Caco-2 (cell line): ENCODE results near the gene PARD3. TPM values are rescaled to one million over a fixed set of nuclear protein-coding genes. Genes with fewer than 3 reads are reported as not detected.

Source experiments
- BruUV-seq: library from RNA; stranded (reverse); fragments of 400-500 nt; replicated peaks from 2 replicates; lab custom pipeline; 2021; lab: Mats Ljungman, UMichigan
- CTCF ChIA-PET: fragments of 300-600 bp; sonication (Branson Sonifier 250); formaldehyde crosslinking; loops from one replicate; lab custom pipeline; 2022; ENCODE audit warnings: antibody characterized with exemption; lab: Charles Lee
- POLR2A ChIA-PET: fragments of 300-600 bp; sonication (Branson Sonifier 250); formaldehyde crosslinking; loops from one replicate; lab custom pipeline; 2022; ENCODE audit warnings: antibody characterized with exemption; lab: Charles Lee
- DNase-seq, 2 experiments: peaks; one replicate each; pipeline versions ENCODE4 v3.0.0 to v3.0.0-alpha.2; 2020 to 2022
- H3K27me3 ChIP-seq: replicated peaks from 2 replicates; pipeline ENCODE4 v1.6.0; 2011; ENCODE audit warnings: low read length; ENCODE audit not compliant: control insufficient read depth, insufficient read depth
- H3K36me3 ChIP-seq: 2 replicates; pipeline ENCODE4 v1.5.1; 2011; ENCODE audit warnings: low read length; ENCODE audit not compliant: control insufficient read depth, insufficient read depth
- H3K4me1 ChIP-seq: fragments of 250-450 bp; sonication (Bioruptor Pico); 2 replicates; pipeline ENCODE4 v1.5.1; 2020; ENCODE audit warnings: mild to moderate bottlenecking
- H3K4me3 ChIP-seq: 2 replicates; pipeline ENCODE4 v1.5.1; 2011; ENCODE audit warnings: low read depth, mild to moderate bottlenecking, control low read depth, low read length
- H3K9me3 ChIP-seq: fragments of 250-450 bp; sonication (Bioruptor Pico); 2 replicates; pipeline ENCODE4 v1.5.1; 2020; ENCODE audit warnings: mild to moderate bottlenecking, moderate library complexity
- H3K27ac Mint-ChIP-seq: one replicate; pipeline ENCODE4 v1.8.0; 2022; ENCODE audit warnings: mixed read lengths; ENCODE audit not compliant: unreplicated experiment
- H3K27me3 Mint-ChIP-seq: one replicate; pipeline ENCODE4 v1.8.0; 2022; ENCODE audit warnings: mixed read lengths; ENCODE audit not compliant: insufficient read depth, unreplicated experiment
- H3K36me3 Mint-ChIP-seq: one replicate; pipeline ENCODE4 v1.8.0; 2022; ENCODE audit warnings: mild to moderate bottlenecking, mixed read lengths; ENCODE audit not compliant: insufficient read depth, unreplicated experiment
- H3K4me1 Mint-ChIP-seq: one replicate; pipeline ENCODE4 v1.8.0; 2022; ENCODE audit warnings: low read depth, mixed read lengths; ENCODE audit not compliant: unreplicated experiment
- H3K4me3 Mint-ChIP-seq: one replicate; pipeline ENCODE4 v1.8.0; 2022; ENCODE audit warnings: mild to moderate bottlenecking, moderate library complexity, mixed read lengths; ENCODE audit not compliant: unreplicated experiment
- H3K9me3 Mint-ChIP-seq: one replicate; pipeline ENCODE4 v1.8.0; 2022; ENCODE audit warnings: mixed read lengths; ENCODE audit not compliant: unreplicated experiment
- intact Hi-C: fragments of 100-400 bp; cut with micrococcal nuclease; formaldehyde crosslinking; loops from one replicate; pipeline ENCODE4 v1.10.0; 2022; ENCODE audit not compliant: unreplicated experiment
- total RNA-seq: library from RNA; stranded (reverse); gene quantifications from 2 replicates; pipeline ENCODE4 v1.2.3, GENCODE V29; 2022
- TF ChIP-seq, protein P1 (sequence below), 2 experiments: fragments of 200-600 bp in 1 of 2; IDR thresholded peaks; 1 replicate in 1 of 2; 2 replicates in 1 of 2; pipeline versions ENCODE4 v1.5.1 to v1.8.0; 2011 to 2022; ENCODE audit warnings: antibody characterized with exemption in 1 of 2, control low read depth in 1 of 2, inconsistent platforms in 1 of 2, low read depth in 1 of 2, low read length in 1 of 2, mild to moderate bottlenecking in 1 of 2, moderate library complexity in 1 of 2; ENCODE audit not compliant: insufficient read depth in 1 of 2, severe bottlenecking in 1 of 2, unreplicated experiment in 1 of 2

The PARD3 gene
- total RNA-seq, 1 experiment from 2014 or later: 80.7 TPM

DNA sequence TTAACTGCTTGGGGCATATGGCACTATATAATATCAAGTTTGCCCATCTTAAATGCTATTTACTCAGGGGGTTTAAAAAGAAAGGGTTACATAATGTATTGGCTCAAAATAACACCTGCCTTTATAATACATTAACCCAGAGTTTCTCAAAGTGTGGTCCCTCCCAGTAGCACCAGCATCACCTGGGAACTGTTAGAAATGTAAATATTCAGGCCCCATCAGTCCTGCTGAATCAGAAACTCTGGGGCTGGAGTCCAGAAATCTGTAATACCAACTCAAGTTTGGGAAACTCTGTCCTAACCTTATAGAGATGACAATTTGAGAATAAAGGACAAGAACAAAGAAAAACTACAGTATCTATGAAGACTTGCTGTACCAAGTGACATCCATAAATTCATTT is 270.7 kb downstream of the PARD3 start:
- no peaks in the 10 kb centered on the region for H3K27me3 ChIP-seq
- TF ChIP-seq, protein P1, sequence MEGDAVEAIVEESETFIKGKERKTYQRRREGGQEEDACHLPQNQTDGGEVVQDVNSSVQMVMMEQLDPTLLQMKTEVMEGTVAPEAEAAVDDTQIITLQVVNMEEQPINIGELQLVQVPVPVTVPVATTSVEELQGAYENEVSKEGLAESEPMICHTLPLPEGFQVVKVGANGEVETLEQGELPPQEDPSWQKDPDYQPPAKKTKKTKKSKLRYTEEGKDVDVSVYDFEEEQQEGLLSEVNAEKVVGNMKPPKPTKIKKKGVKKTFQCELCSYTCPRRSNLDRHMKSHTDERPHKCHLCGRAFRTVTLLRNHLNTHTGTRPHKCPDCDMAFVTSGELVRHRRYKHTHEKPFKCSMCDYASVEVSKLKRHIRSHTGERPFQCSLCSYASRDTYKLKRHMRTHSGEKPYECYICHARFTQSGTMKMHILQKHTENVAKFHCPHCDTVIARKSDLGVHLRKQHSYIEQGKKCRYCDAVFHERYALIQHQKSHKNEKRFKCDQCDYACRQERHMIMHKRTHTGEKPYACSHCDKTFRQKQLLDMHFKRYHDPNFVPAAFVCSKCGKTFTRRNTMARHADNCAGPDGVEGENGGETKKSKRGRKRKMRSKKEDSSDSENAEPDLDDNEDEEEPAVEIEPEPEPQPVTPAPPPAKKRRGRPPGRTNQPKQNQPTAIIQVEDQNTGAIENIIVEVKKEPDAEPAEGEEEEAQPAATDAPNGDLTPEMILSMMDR (IDR thresholded peaks at IDR 0.05; ENCODE audit: insufficient read depth in 1 of 2, low read depth in 1 of 2, low read length in 1 of 2, severe bottlenecking in 1 of 2, unreplicated experiment in 1 of 2): no peak
- DNase-seq: no peak
- Mint-ChIP-seq H3K27me3 (no peaks in the 10 kb centered on the region), H3K27ac (no peak overlapping the region), H3K36me3 (no peaks in the 10 kb centered on the region), H3K9me3 (no peaks in the 10 kb centered on the region), H3K4me3 (no peak overlapping the region), H3K4me1 (peaks cover 7% of the 10 kb centered on the region)
- ChIA-PET POLR2A (no interaction called here), CTCF (no interaction called here)
- no TSS peak for BruUV-seq
- no peak overlapping the region for H3K4me3 ChIP-seq
- no peaks in the 10 kb centered on the region for H3K4me1 ChIP-seq
- intact Hi-C loops: no loop called here
- no peaks in the 10 kb centered on the region for H3K36me3 ChIP-seq
- H3K9me3 ChIP-seq: no peaks in the 10 kb centered on the region

DNA sequence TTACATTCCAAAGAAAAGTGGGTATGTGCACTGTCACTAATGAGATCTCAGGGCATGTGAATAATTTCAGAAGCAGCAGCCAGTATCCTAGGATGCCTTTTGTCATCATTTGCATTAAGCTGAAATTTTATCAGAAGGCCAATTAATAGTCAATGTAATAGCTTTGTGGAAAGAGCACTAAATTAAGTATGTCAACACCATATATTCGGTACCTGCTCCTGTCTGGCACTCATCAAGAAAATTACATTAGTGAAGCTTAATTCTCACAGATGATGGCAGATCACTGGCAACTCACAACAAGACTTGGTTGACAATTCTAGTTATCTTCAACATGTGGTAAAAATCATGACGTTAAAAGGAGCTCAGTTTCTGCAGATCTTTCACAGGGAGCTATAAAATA is 271.4 kb downstream of the PARD3 start:
- no peak for DNase-seq
- BruUV-seq: no TSS peak
- intact Hi-C loops: no loop called here
- H3K4me1 ChIP-seq: no peaks in the 10 kb centered on the region
- Mint-ChIP-seq H3K27ac (no peak overlapping the region), H3K9me3 (no peaks in the 10 kb centered on the region), H3K27me3 (no peaks in the 10 kb centered on the region), H3K4me3 (no peak overlapping the region), H3K4me1 (peaks cover 7% of the 10 kb centered on the region), H3K36me3 (no peaks in the 10 kb centered on the region)
- H3K36me3 ChIP-seq: no peaks in the 10 kb centered on the region
- POLR2A ChIA-PET: no interaction called here
- H3K9me3 ChIP-seq: no peaks in the 10 kb centered on the region
- H3K4me3 ChIP-seq: no peak overlapping the region
- H3K27me3 ChIP-seq: no peaks in the 10 kb centered on the region
- TF ChIP-seq, protein P1 (IDR thresholded peaks at IDR 0.05; ENCODE audit: insufficient read depth in 1 of 2, low read depth in 1 of 2, low read length in 1 of 2, severe bottlenecking in 1 of 2, unreplicated experiment in 1 of 2): no peak
- CTCF ChIA-PET: interaction anchor here (0.6 kb wide), 1 partner anchor 781 kb away, joined by 3 read pairs; no protein-coding TSS in a partner anchor

DNA sequence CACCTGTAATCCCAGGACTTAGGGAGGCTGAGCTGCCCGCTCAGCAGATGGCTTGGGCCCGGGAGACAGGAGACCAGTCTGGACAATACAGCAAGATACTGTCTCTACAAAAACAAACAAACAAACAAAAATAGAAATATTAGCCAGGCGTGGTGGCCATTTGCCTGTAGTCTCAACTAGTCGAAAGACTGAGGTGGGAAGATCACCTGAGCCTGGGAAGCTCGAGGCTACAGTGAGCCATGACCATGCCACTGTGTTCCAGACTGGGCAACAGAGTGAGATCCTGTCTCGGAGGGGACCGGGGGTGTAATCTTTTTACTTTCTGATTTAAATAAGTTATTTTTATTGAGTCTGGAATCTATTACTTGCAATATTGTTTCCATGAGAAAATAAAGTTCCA is 274.6 kb downstream of the PARD3 start:
- H3K4me3 Mint-ChIP-seq: no peak overlapping the region

More for the DNA sequence above, 274.6 kb downstream of the PARD3 start:
- no TSS peak for BruUV-seq
- Mint-ChIP-seq H3K27ac (no peak overlapping the region), H3K27me3 (no peaks in the 10 kb centered on the region), H3K36me3 (no peaks in the 10 kb centered on the region), H3K4me1 (peaks cover 13% of the 10 kb centered on the region), H3K9me3 (no peaks in the 10 kb centered on the region)
- Histone ChIP-seq H3K27me3 (no peaks in the 10 kb centered on the region), H3K4me1 (0 out of 2 replicates have a peak, but pooled peaks cover 4% of the 10 kb centered on the region), H3K4me3 (no peak overlapping the region), H3K9me3 (no peaks in the 10 kb centered on the region), H3K36me3 (no peaks in the 10 kb centered on the region)
- ChIA-PET POLR2A (no interaction called here), CTCF (no interaction called here)
- no peak for DNase-seq
- intact Hi-C loops: no loop called here
- TF ChIP-seq, protein P1 (IDR thresholded peaks at IDR 0.05; ENCODE audit: insufficient read depth in 1 of 2, low read depth in 1 of 2, low read length in 1 of 2, severe bottlenecking in 1 of 2, unreplicated experiment in 1 of 2): no peak
